ES-I3 (cell line): ENCODE data around the gene CLEC18A.
"Not testable (repeated sequence)": the region's sequence is repeated elsewhere in the genome, so short reads cannot be mapped to it uniquely, and the experiment has no call there.

Experiments used
- H3K36me3 ChIP-seq: 2 replicates; pipeline ENCODE4 v1.6.1; 2013; ENCODE audit warnings: mild to moderate bottlenecking, low read length, control low read depth, moderate library complexity; ENCODE audit not compliant: insufficient read depth
- H3K4me1 ChIP-seq: 2 replicates; pipeline ENCODE4 v1.6.1; 2013; ENCODE audit warnings: mild to moderate bottlenecking, control low read depth, low read length; ENCODE audit not compliant: insufficient read depth
- H3K9ac ChIP-seq: 2 replicates; pipeline ENCODE4 v1.6.1; 2013; ENCODE audit warnings: low read depth, mild to moderate bottlenecking, low read length, moderate library complexity
- H3K9me3 ChIP-seq: 2 replicates; pipeline ENCODE4 v1.6.1; 2013; ENCODE audit warnings: mild to moderate bottlenecking, low read length, moderate library complexity; ENCODE audit not compliant: control insufficient read depth, insufficient read depth

CLEC18A gene

GRCh38 chr16:70008604-70009003, 57.5 kb downstream of the CLEC18A start:
- not testable (repeated sequence) for H3K36me3 ChIP-seq, H3K4me1 ChIP-seq, H3K9me3 ChIP-seq, H3K9ac ChIP-seq

GRCh38 chr16:70010615-70011014, 59.5 kb downstream of the CLEC18A start:
- H3K9ac ChIP-seq, H3K36me3 ChIP-seq, H3K4me1 ChIP-seq, H3K9me3 ChIP-seq: not testable (repeated sequence)

- H3K9me3 ChIP-seq, H3K9ac ChIP-seq, H3K4me1 ChIP-seq, H3K36me3 ChIP-seq: not testable (repeated sequence)
These were observed 60.0 kb downstream of the CLEC18A start for GRCh38 chr16:70011120-70011519.

- not testable (repeated sequence) for H3K36me3 ChIP-seq, H3K9me3 ChIP-seq, H3K4me1 ChIP-seq, H3K9ac ChIP-seq
These were observed 61.2 kb downstream of the CLEC18A start for GRCh38 chr16:70012354-70012753.

- H3K36me3 ChIP-seq, H3K4me1 ChIP-seq, H3K9me3 ChIP-seq, H3K9ac ChIP-seq: not testable (repeated sequence)
These were observed 61.8 kb downstream of the CLEC18A start for GRCh38 chr16:70012951-70013350.
